ENCODE data around the gene CLCN6.

DNA sequence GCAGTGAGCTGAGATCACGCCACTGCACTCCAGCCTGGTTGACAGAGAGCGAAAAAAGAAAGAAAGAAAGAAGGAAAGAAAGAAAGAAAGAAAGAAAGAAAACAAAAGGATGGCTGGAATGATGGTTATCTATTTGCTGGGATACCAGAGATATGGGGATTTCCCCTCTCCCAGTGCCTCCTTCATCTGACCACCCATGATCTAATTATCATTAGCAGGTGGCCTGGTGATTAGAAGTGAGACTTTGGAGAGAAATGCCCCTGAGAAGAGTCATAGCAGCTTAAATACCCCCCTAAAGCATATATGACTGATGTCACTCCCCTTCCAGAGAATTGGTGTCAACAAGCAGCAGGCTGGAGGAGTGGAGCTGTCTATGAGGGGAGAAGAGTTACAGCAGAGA lies 54.1 kb downstream of the CLCN6 start:
- no peak for TF ChIP-seq CTCF (tag by site-specific recombination; IDR thresholded peaks at IDR 0.05)
- TF ChIP-seq ZFP41 (tag by site-specific recombination; IDR thresholded peaks at IDR 0.05; ENCODE audit: borderline replicate concordance): no peak
- TF ChIP-seq ZNF121 (tag by site-specific recombination; IDR thresholded peaks at IDR 0.05): no peak
- TF ChIP-seq ZFP3 (tag by site-specific recombination; IDR thresholded peaks at IDR 0.05; ENCODE audit: low read depth): no peak
- no peak for TF ChIP-seq ZNF777 (tag by site-specific recombination; IDR thresholded peaks at IDR 0.05; ENCODE audit: borderline replicate concordance)
- no peak for TF ChIP-seq ZNF221 (tag by site-specific recombination; IDR thresholded peaks at IDR 0.05; ENCODE audit: borderline replicate concordance)
- TF ChIP-seq, protein P1, sequence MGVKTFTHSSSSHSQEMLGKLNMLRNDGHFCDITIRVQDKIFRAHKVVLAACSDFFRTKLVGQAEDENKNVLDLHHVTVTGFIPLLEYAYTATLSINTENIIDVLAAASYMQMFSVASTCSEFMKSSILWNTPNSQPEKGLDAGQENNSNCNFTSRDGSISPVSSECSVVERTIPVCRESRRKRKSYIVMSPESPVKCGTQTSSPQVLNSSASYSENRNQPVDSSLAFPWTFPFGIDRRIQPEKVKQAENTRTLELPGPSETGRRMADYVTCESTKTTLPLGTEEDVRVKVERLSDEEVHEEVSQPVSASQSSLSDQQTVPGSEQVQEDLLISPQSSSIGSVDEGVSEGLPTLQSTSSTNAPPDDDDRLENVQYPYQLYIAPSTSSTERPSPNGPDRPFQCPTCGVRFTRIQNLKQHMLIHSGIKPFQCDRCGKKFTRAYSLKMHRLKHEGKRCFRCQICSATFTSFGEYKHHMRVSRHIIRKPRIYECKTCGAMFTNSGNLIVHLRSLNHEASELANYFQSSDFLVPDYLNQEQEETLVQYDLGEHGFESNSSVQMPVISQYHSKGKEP (tag by site-specific recombination; IDR thresholded peaks at IDR 0.05): no peak

Measured in HEK293 (cell line).